H9 (cell line): Measurements from ENCODE around the gene BSG. TPM values are rescaled to one million over a fixed set of nuclear protein-coding genes. Genes with fewer than 3 reads are reported as not detected.

Experiments used
- DNase-seq: peaks from one replicate; pipeline ENCODE4 v3.0.0-alpha.2; 2017
- H2AFZ ChIP-seq: one replicate; pipeline ENCODE4 v1.6.1; 2013; ENCODE audit warnings: mild to moderate bottlenecking, low read length, control low read depth, moderate library complexity
- H2AK5ac ChIP-seq: 2 replicates; pipeline ENCODE4 v1.6.1; 2013; ENCODE audit warnings: low read length, control low read depth, mixed read lengths; ENCODE audit not compliant: insufficient read length
- H2BK120ac ChIP-seq: one replicate; pipeline ENCODE4 v1.6.1; 2013; ENCODE audit warnings: low read depth, mild to moderate bottlenecking, low read length, control low read depth, inconsistent platforms; ENCODE audit not compliant: poor library complexity, severe bottlenecking
- H2BK12ac ChIP-seq: 2 replicates; pipeline ENCODE4 v1.6.1; 2013; ENCODE audit warnings: low read length, control low read depth, mixed read lengths, low read depth; ENCODE audit not compliant: insufficient read length
- H2BK15ac ChIP-seq: 2 replicates; pipeline ENCODE4 v1.6.1; 2013; ENCODE audit warnings: low read depth, low read length, control low read depth
- H2BK20ac ChIP-seq: one replicate; pipeline ENCODE4 v1.6.1; 2013; ENCODE audit warnings: low read depth, mild to moderate bottlenecking, low read length, control low read depth, inconsistent platforms; ENCODE audit not compliant: poor library complexity, severe bottlenecking
- H2BK5ac ChIP-seq: 2 replicates; pipeline ENCODE4 v1.6.1; 2013; ENCODE audit warnings: low read length, control low read depth, mixed read lengths; ENCODE audit not compliant: insufficient read length
- H3K14ac ChIP-seq: 2 replicates; pipeline ENCODE4 v1.6.1; 2013; ENCODE audit warnings: low read length, control low read depth; ENCODE audit not compliant: insufficient read depth
- H3K18ac ChIP-seq: 2 replicates; pipeline ENCODE4 v1.6.1; 2013; ENCODE audit warnings: low read depth, mild to moderate bottlenecking, mixed read lengths, low read length, control low read depth; ENCODE audit not compliant: insufficient read length
- H3K23ac ChIP-seq: 2 replicates; pipeline ENCODE4 v1.6.1; 2013; ENCODE audit warnings: low read length, control low read depth, mixed read lengths, low read depth; ENCODE audit not compliant: insufficient read length
- H3K23me2 ChIP-seq: 2 replicates; pipeline ENCODE4 v1.6.1; 2013; ENCODE audit warnings: low read depth, mild to moderate bottlenecking, mixed read lengths, low read length, control low read depth; ENCODE audit not compliant: insufficient read length, poor library complexity, severe bottlenecking
- H3K27ac ChIP-seq: 2 replicates; pipeline ENCODE4 v1.5.1; 2013; ENCODE audit warnings: low read length, control low read depth, mixed read lengths, low read depth; ENCODE audit not compliant: insufficient read length
- H3K27me3 ChIP-seq: 2 replicates; pipeline ENCODE4 v1.6.1; 2013; ENCODE audit warnings: low read length, control low read depth, inconsistent platforms; ENCODE audit not compliant: insufficient read depth
- H3K4ac ChIP-seq: 2 replicates; pipeline ENCODE4 v1.6.1; 2013; ENCODE audit warnings: low read depth, mild to moderate bottlenecking, control low read depth, inconsistent platforms, low read length, moderate library complexity
- H3K4me1 ChIP-seq: 2 replicates; pipeline ENCODE4 v1.6.1; 2013; ENCODE audit warnings: low read length, control low read depth, inconsistent platforms; ENCODE audit not compliant: insufficient read depth
- H3K4me2 ChIP-seq: 2 replicates; pipeline ENCODE4 v1.6.1; 2013; ENCODE audit warnings: low read length, control low read depth, mixed read lengths; ENCODE audit not compliant: insufficient read length, insufficient read depth
- H3K56ac ChIP-seq: 2 replicates; pipeline ENCODE4 v1.6.1; 2013; ENCODE audit warnings: low read depth, mild to moderate bottlenecking, mixed read lengths, low read length, control low read depth; ENCODE audit not compliant: insufficient read length
- H3K79me1 ChIP-seq: 2 replicates; pipeline ENCODE4 v1.6.1; 2013; ENCODE audit warnings: low read depth, mild to moderate bottlenecking, moderate library complexity, low read length, control low read depth, inconsistent platforms; ENCODE audit not compliant: insufficient read depth, poor library complexity, severe bottlenecking
- H3K79me2 ChIP-seq: 2 replicates; pipeline ENCODE4 v1.6.1; 2013; ENCODE audit warnings: low read length, control low read depth, inconsistent platforms; ENCODE audit not compliant: insufficient read depth
- H3K9ac ChIP-seq: 2 replicates; pipeline ENCODE4 v1.6.1; 2013; ENCODE audit warnings: low read length, control low read depth, mixed read lengths; ENCODE audit not compliant: insufficient read length; ENCODE audit errors: extremely low read depth
- H3K9me3 ChIP-seq: one replicate; pipeline ENCODE4 v1.6.1; 2013; ENCODE audit warnings: low read depth, low read length, inconsistent platforms; ENCODE audit not compliant: control insufficient read depth
- H3T11ph ChIP-seq: one replicate; pipeline ENCODE4 v1.6.1; 2013; ENCODE audit warnings: mild to moderate bottlenecking, low read length, control low read depth, inconsistent platforms
- H4K20me1 ChIP-seq: one replicate; pipeline ENCODE4 v1.6.1; 2013; ENCODE audit not compliant: control insufficient read depth, insufficient read length, insufficient read depth
- H4K5ac ChIP-seq: 2 replicates; pipeline ENCODE4 v1.6.1; 2013; ENCODE audit warnings: low read depth, mild to moderate bottlenecking, mixed read lengths, low read length, control low read depth; ENCODE audit not compliant: insufficient read length
- H4K8ac ChIP-seq: replicated peaks from 2 replicates; pipeline ENCODE4 v1.6.1; 2013; ENCODE audit warnings: low read length, control low read depth, mixed read lengths, low read depth; ENCODE audit not compliant: insufficient read length
- H4K91ac ChIP-seq: 2 replicates; pipeline ENCODE4 v1.6.1; 2013; ENCODE audit warnings: low read depth, mild to moderate bottlenecking, moderate library complexity, mixed read lengths, low read length, control low read depth; ENCODE audit not compliant: insufficient read length
- H3K27ac Mint-ChIP-seq, 3 experiments: 2 replicates in 2 of 3; 3 replicates in 1 of 3; pipeline ENCODE4 v1.8.0; 2020 to 2021; ENCODE audit warnings: mixed read lengths in 3 of 3, mild to moderate bottlenecking in 1 of 3, moderate library complexity in 1 of 3
- H3K27me3 Mint-ChIP-seq: 2 replicates; pipeline ENCODE4 v1.8.0; 2021; ENCODE audit warnings: low read depth, mild to moderate bottlenecking, moderate library complexity, mixed read lengths
- H3K36me3 Mint-ChIP-seq, 3 experiments: 2 replicates in 2 of 3; 3 replicates in 1 of 3; pipeline ENCODE4 v1.8.0; 2020 to 2021; ENCODE audit warnings: low read depth in 3 of 3, mixed read lengths in 3 of 3; ENCODE audit not compliant: insufficient read depth in 1 of 3
- H3K4me1 Mint-ChIP-seq, 2 experiments: 2 replicates each; pipeline ENCODE4 v1.8.0; 2020; ENCODE audit warnings: mixed read lengths in 2 of 2
- H3K4me3 Mint-ChIP-seq, 2 experiments: 2 replicates in 1 of 2; 3 replicates in 1 of 2; pipeline ENCODE4 v1.8.0; 2020 to 2021; ENCODE audit warnings: mild to moderate bottlenecking in 2 of 2, mixed read lengths in 2 of 2, moderate library complexity in 1 of 2
- H3K9me3 Mint-ChIP-seq, 2 experiments: 2 replicates in 1 of 2; 3 replicates in 1 of 2; pipeline ENCODE4 v1.8.0; 2020; ENCODE audit warnings: mild to moderate bottlenecking in 2 of 2, mixed read lengths in 2 of 2, moderate library complexity in 1 of 2
- CTCF ChIP-seq: fragments of 200-600 bp; sonication (generic); conservative IDR thresholded peaks from 3 replicates; pipeline ENCODE4 v1.8.0; 2021; ENCODE audit warnings: antibody characterized with exemption, mild to moderate bottlenecking
- WGBS: extraction: QIAGEN DNeasy Blood & Tissue Kit; methylation state at CpG from one replicate; pipeline ENCODE4 v1.1.7; 2013; ENCODE audit warnings: missing lambda C conversion rate, low lambda C conversion rate, mixed read lengths; ENCODE audit not compliant: insufficient read length; ENCODE audit errors: extremely low coverage; 5-methylcytosine and 5-hydroxymethylcytosine counted together
- total RNA-seq: library from RNA; stranded (reverse); gene quantifications from 2 replicates; pipeline ENCODE4 v1.2.1, GENCODE V29; 2021

Gene BSG
- total RNA-seq, 1 experiment from 2014 or later, result 715 TPM

- Mint-ChIP-seq H3K27ac (no peak overlapping the region), H3K9me3 (no peaks in the 10 kb centered on the region)
- TF ChIP-seq CTCF, result no peak
These were observed 49.4 kb downstream of the BSG start for GRCh38 chr19:621819-622218.

More at GRCh38 chr19:621819-622218, 49.4 kb downstream of the BSG start:
- no peak overlapping the region for H3K14ac ChIP-seq
- H3K27me3 ChIP-seq, result no peaks in the 10 kb centered on the region
- H3K18ac ChIP-seq, result no peak overlapping the region
- no peak overlapping the region for H2BK15ac ChIP-seq
- no peaks in the 10 kb centered on the region for H3K79me2 ChIP-seq
- H3K4ac ChIP-seq, result no peak overlapping the region
- H3K23ac ChIP-seq, result no peak overlapping the region
- H2BK20ac ChIP-seq, result no peak overlapping the region
- no peak overlapping the region for H2BK120ac ChIP-seq
- no peaks in the 10 kb centered on the region for H3K4me1 ChIP-seq
- no peaks in the 10 kb centered on the region for H3K27me3 Mint-ChIP-seq
- H3K4me2 ChIP-seq, result no peak overlapping the region
- no peaks in the 10 kb centered on the region for H3K9me3 ChIP-seq
- H3K23me2 ChIP-seq, result no peaks in the 10 kb centered on the region
- no peak overlapping the region for H3K27ac ChIP-seq
- H3K4me1 Mint-ChIP-seq, result no peaks in the 10 kb centered on the region
- H2AK5ac ChIP-seq, result no peak overlapping the region
- no peaks in the 10 kb centered on the region for H3K79me1 ChIP-seq
- H4K8ac ChIP-seq, result no peak overlapping the region
- no peak overlapping the region for H4K5ac ChIP-seq
- H3K56ac ChIP-seq, result no peak overlapping the region
- peaks cover 26 to 56% (median 43%) of the 10 kb centered on the region in 3 experiments; a peak in 6 of 7 replicates for H3K36me3 Mint-ChIP-seq
- no peak overlapping the region for H3K4me3 Mint-ChIP-seq
- H4K20me1 ChIP-seq, result no peaks in the 10 kb centered on the region
- H2AFZ ChIP-seq, result no peak overlapping the region
- H3T11ph ChIP-seq, result no peak overlapping the region
- H2BK5ac ChIP-seq, result no peak overlapping the region
- no peak for DNase-seq
- no peak overlapping the region for H2BK12ac ChIP-seq
- no peak overlapping the region for H3K9ac ChIP-seq
- no CpG with 5 or more reads among the region's 24 CpGs for whole genome bisulfite sequencing
- no peak overlapping the region for H4K91ac ChIP-seq
